WTC11 (cell line): ENCODE data around the gene NLRP3. TPM values are rescaled to one million over a fixed set of nuclear protein-coding genes. Genes with fewer than 3 reads are reported as not detected.

ENCODE experiments used
- ATAC-seq: fragments of 200-7000 bp; cut with Tn5 transposase; 2 replicates; pipeline ENCODE4 v1.10.0; 2021; ENCODE audit warnings: mild to moderate bottlenecking, moderate library complexity
- CTCF ChIA-PET: fragments of 300-600 bp; sonication (Branson Sonifier 250); formaldehyde crosslinking; loops from one replicate; lab custom pipeline; 2021; ENCODE audit warnings: antibody characterized with exemption; lab: Charles Lee
- POLR2A ChIA-PET: fragments of 350-600 bp; sonication (Branson Sonifier 250); formaldehyde crosslinking; loops from one replicate; lab custom pipeline; 2021; ENCODE audit warnings: antibody characterized with exemption; lab: Charles Lee
- DNase-seq: peaks from one replicate; pipeline ENCODE4 v3.0.0; 2021; ENCODE audit warnings: low spot score
- H3K27ac Mint-ChIP-seq: 2 replicates; pipeline ENCODE4 v1.8.0; 2021; ENCODE audit warnings: mixed read lengths
- H3K27me3 Mint-ChIP-seq: 2 replicates; pipeline ENCODE4 v1.8.0; 2021; ENCODE audit warnings: low read depth, mild to moderate bottlenecking, moderate library complexity, mixed read lengths
- H3K36me3 Mint-ChIP-seq: 2 replicates; pipeline ENCODE4 v1.8.0; 2021; ENCODE audit warnings: mixed read lengths
- H3K4me1 Mint-ChIP-seq: 2 replicates; pipeline ENCODE4 v1.8.0; 2022; ENCODE audit warnings: mixed read lengths
- H3K4me3 Mint-ChIP-seq: 2 replicates; pipeline ENCODE4 v1.8.0; 2021; ENCODE audit warnings: mild to moderate bottlenecking, moderate library complexity, mixed read lengths
- H3K9me3 Mint-ChIP-seq: 2 replicates; pipeline ENCODE4 v1.8.0; 2021; ENCODE audit warnings: mixed read lengths
- ATF1 ChIP-seq: sonication (generic); formaldehyde crosslinking; IDR thresholded peaks from 2 replicates; pipeline ENCODE4 v1.8.1; 2023; ENCODE audit warnings: mild to moderate bottlenecking, moderate library complexity, missing genetic modification reagents
- E2F5 ChIP-seq: sonication (generic); formaldehyde crosslinking; IDR thresholded peaks from 2 replicates; pipeline ENCODE4 v1.8.1; 2022; ENCODE audit warnings: mild to moderate bottlenecking, moderate library complexity, missing genetic modification reagents
- EMX1 ChIP-seq: fragments of 250-450 bp; sonication (Bioruptor Pico); IDR thresholded peaks from 2 replicates; pipeline ENCODE4 v1.8.0; 2021; ENCODE audit warnings: mild to moderate bottlenecking
- GRHL2 ChIP-seq: fragments of 250-450 bp; sonication (Bioruptor Pico); IDR thresholded peaks from 2 replicates; pipeline ENCODE4 v1.8.0; 2022; ENCODE audit warnings: mild to moderate bottlenecking, moderate library complexity; ENCODE audit not compliant: insufficient replicate concordance, severe bottlenecking
- IRF2 ChIP-seq: sonication (generic); formaldehyde crosslinking; IDR thresholded peaks from 2 replicates; pipeline ENCODE4 v1.8.0; 2022; ENCODE audit warnings: low read depth, missing genetic modification reagents, borderline replicate concordance
- JAZF1 ChIP-seq: fragments of 250-450 bp; sonication (Bioruptor Pico); IDR thresholded peaks from 2 replicates; pipeline ENCODE4 v1.9.0; 2021; ENCODE audit warnings: moderate library complexity, mild to moderate bottlenecking, inconsistent platforms
- MXD4 ChIP-seq: fragments of 250-450 bp; sonication (Bioruptor Pico); IDR thresholded peaks from 2 replicates; pipeline ENCODE4 v1.8.0; 2021; ENCODE audit warnings: mild to moderate bottlenecking, moderate library complexity, borderline replicate concordance
- MYBL2 ChIP-seq: sonication (generic); formaldehyde crosslinking; IDR thresholded peaks from 2 replicates; pipeline ENCODE4 v1.8.1; 2023; ENCODE audit warnings: mild to moderate bottlenecking, moderate library complexity, missing genetic modification reagents
- NFE2L1 ChIP-seq: sonication (generic); formaldehyde crosslinking; IDR thresholded peaks from 2 replicates; pipeline ENCODE4 v1.8.1; 2023; ENCODE audit warnings: missing genetic modification reagents
- NFYB ChIP-seq: sonication (generic); formaldehyde crosslinking; conservative IDR thresholded peaks from 2 replicates; pipeline ENCODE4 v1.8.0; 2022; ENCODE audit warnings: low read depth, missing genetic modification reagents
- NR3C1 ChIP-seq: sonication (generic); formaldehyde crosslinking; conservative IDR thresholded peaks from 2 replicates; pipeline ENCODE4 v1.8.1; 2023; ENCODE audit warnings: low read depth, mild to moderate bottlenecking, missing genetic modification reagents
- RORB ChIP-seq: fragments of 250-450 bp; sonication (Bioruptor Pico); IDR thresholded peaks from 2 replicates; pipeline ENCODE4 v1.9.0; 2021; ENCODE audit warnings: mild to moderate bottlenecking
- ZNF138 ChIP-seq: sonication (generic); formaldehyde crosslinking; conservative IDR thresholded peaks from 2 replicates; pipeline ENCODE4 v1.8.1; 2022; ENCODE audit warnings: mild to moderate bottlenecking, moderate library complexity, missing genetic modification reagents
- ZNF263 ChIP-seq: sonication (generic); formaldehyde crosslinking; IDR thresholded peaks from 2 replicates; pipeline ENCODE4 v1.8.1; 2022; ENCODE audit warnings: low read depth, mild to moderate bottlenecking, moderate library complexity, missing genetic modification reagents
- ZNF671 ChIP-seq: fragments of 250-450 bp; sonication (Bioruptor Pico); IDR thresholded peaks from 2 replicates; pipeline ENCODE4 v1.8.0; 2021; ENCODE audit warnings: mild to moderate bottlenecking
- total RNA-seq: library from RNA; stranded (reverse); gene quantifications from 3 replicates; pipeline ENCODE4 v1.2.3, GENCODE V29; 2021
- TF ChIP-seq, protein P1 (sequence below): fragments of 250-450 bp; sonication (Bioruptor Pico); IDR thresholded peaks from 2 replicates; pipeline ENCODE4 v2.1.2; 2022; ENCODE audit warnings: mild to moderate bottlenecking, moderate library complexity
- TF ChIP-seq, protein P2 (sequence below): fragments of 250-450 bp; sonication (Bioruptor Pico); IDR thresholded peaks from 2 replicates; pipeline ENCODE4 v1.8.0; 2021; ENCODE audit warnings: mild to moderate bottlenecking
- TF ChIP-seq, protein P3 (sequence below): sonication (generic); formaldehyde crosslinking; IDR thresholded peaks from 2 replicates; pipeline ENCODE4 v1.8.1; 2023; ENCODE audit warnings: mild to moderate bottlenecking, missing genetic modification reagents, borderline replicate concordance
- TF ChIP-seq, protein P4 (sequence below): sonication (generic); formaldehyde crosslinking; IDR thresholded peaks from 2 replicates; pipeline ENCODE4 v1.8.0; 2022; ENCODE audit warnings: mild to moderate bottlenecking, missing genetic modification reagents

Gene NLRP3
- total RNA-seq, 1 experiment from 2014 or later: 0.11 TPM

GRCh38 chr1:247444571-247444970 lies 28.6 kb downstream of the NLRP3 start:
- POLR2A ChIA-PET: no interaction called here
- CTCF ChIA-PET: interaction anchor here (1.2 kb wide), 1 partner anchor 55 kb away, joined by 3 read pairs; no protein-coding TSS in a partner anchor
- ATAC-seq: no peak

More at GRCh38 chr1:247444571-247444970, 28.6 kb downstream of the NLRP3 start:
- peaks cover 7% of the 10 kb centered on the region; the same call in 1 of the 2 replicates for H3K9me3 Mint-ChIP-seq
- no peaks in the 10 kb centered on the region; the same call in 1 of the 2 replicates for H3K36me3 Mint-ChIP-seq
- peaks cover 10% of the 10 kb centered on the region for H3K27me3 Mint-ChIP-seq
- no peak overlapping the region for H3K27ac Mint-ChIP-seq
- no peak for TF ChIP-seq MXD4 (CRISPR knock-in tag)
- TF ChIP-seq, protein P1, sequence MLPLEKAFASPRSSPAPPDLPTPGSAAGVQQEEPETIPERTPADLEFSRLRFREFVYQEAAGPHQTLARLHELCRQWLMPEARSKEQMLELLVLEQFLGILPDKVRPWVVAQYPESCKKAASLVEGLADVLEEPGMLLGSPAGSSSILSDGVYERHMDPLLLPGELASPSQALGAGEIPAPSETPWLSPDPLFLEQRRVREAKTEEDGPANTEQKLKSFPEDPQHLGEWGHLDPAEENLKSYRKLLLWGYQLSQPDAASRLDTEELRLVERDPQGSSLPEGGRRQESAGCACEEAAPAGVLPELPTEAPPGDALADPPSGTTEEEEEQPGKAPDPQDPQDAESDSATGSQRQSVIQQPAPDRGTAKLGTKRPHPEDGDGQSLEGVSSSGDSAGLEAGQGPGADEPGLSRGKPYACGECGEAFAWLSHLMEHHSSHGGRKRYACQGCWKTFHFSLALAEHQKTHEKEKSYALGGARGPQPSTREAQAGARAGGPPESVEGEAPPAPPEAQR (CRISPR knock-in tag): no peak
- TF ChIP-seq EMX1 (CRISPR knock-in tag): no peak
- TF ChIP-seq E2F5 (CRISPR knock-in tag): no peak
- TF ChIP-seq, protein P2, sequence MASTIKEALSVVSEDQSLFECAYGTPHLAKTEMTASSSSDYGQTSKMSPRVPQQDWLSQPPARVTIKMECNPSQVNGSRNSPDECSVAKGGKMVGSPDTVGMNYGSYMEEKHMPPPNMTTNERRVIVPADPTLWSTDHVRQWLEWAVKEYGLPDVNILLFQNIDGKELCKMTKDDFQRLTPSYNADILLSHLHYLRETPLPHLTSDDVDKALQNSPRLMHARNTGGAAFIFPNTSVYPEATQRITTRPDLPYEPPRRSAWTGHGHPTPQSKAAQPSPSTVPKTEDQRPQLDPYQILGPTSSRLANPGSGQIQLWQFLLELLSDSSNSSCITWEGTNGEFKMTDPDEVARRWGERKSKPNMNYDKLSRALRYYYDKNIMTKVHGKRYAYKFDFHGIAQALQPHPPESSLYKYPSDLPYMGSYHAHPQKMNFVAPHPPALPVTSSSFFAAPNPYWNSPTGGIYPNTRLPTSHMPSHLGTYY: no peak
- TF ChIP-seq JAZF1 (CRISPR knock-in tag): no peak
- no peak for TF ChIP-seq NR3C1
- no peak for TF ChIP-seq RORB (CRISPR knock-in tag)
- TF ChIP-seq, protein P3, sequence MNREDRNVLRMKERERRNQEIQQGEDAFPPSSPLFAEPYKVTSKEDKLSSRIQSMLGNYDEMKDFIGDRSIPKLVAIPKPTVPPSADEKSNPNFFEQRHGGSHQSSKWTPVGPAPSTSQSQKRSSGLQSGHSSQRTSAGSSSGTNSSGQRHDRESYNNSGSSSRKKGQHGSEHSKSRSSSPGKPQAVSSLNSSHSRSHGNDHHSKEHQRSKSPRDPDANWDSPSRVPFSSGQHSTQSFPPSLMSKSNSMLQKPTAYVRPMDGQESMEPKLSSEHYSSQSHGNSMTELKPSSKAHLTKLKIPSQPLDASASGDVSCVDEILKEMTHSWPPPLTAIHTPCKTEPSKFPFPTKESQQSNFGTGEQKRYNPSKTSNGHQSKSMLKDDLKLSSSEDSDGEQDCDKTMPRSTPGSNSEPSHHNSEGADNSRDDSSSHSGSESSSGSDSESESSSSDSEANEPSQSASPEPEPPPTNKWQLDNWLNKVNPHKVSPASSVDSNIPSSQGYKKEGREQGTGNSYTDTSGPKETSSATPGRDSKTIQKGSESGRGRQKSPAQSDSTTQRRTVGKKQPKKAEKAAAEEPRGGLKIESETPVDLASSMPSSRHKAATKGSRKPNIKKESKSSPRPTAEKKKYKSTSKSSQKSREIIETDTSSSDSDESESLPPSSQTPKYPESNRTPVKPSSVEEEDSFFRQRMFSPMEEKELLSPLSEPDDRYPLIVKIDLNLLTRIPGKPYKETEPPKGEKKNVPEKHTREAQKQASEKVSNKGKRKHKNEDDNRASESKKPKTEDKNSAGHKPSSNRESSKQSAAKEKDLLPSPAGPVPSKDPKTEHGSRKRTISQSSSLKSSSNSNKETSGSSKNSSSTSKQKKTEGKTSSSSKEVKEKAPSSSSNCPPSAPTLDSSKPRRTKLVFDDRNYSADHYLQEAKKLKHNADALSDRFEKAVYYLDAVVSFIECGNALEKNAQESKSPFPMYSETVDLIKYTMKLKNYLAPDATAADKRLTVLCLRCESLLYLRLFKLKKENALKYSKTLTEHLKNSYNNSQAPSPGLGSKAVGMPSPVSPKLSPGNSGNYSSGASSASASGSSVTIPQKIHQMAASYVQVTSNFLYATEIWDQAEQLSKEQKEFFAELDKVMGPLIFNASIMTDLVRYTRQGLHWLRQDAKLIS (CRISPR knock-in tag): no peak
- no peak for TF ChIP-seq GRHL2
- no peak for TF ChIP-seq ZNF671 (CRISPR knock-in tag)
- TF ChIP-seq ZNF263 (CRISPR knock-in tag): no peak
- no peak for TF ChIP-seq NFYB (CRISPR knock-in tag)
- no peak for TF ChIP-seq MYBL2 (CRISPR knock-in tag)
- TF ChIP-seq, protein P4, sequence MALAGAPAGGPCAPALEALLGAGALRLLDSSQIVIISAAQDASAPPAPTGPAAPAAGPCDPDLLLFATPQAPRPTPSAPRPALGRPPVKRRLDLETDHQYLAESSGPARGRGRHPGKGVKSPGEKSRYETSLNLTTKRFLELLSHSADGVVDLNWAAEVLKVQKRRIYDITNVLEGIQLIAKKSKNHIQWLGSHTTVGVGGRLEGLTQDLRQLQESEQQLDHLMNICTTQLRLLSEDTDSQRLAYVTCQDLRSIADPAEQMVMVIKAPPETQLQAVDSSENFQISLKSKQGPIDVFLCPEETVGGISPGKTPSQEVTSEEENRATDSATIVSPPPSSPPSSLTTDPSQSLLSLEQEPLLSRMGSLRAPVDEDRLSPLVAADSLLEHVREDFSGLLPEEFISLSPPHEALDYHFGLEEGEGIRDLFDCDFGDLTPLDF: no peak
- TF ChIP-seq ATF1 (CRISPR knock-in tag): no peak
- TF ChIP-seq ZNF138 (CRISPR knock-in tag): no peak
- no peak for TF ChIP-seq NFE2L1
- no peak for TF ChIP-seq IRF2 (CRISPR knock-in tag)
- H3K4me1 Mint-ChIP-seq: peaks cover 16% of the 10 kb centered on the region
- H3K4me3 Mint-ChIP-seq: no peak overlapping the region
- DNase-seq: no peak
